ENCODE results near the gene SLC9A9. TPM values are rescaled to one million over a fixed set of nuclear protein-coding genes. Genes with fewer than 3 reads are reported as not detected.

The SLC9A9 gene
- total RNA-seq, 1 donor from 2014 or later = 11.4 TPM

DNA sequence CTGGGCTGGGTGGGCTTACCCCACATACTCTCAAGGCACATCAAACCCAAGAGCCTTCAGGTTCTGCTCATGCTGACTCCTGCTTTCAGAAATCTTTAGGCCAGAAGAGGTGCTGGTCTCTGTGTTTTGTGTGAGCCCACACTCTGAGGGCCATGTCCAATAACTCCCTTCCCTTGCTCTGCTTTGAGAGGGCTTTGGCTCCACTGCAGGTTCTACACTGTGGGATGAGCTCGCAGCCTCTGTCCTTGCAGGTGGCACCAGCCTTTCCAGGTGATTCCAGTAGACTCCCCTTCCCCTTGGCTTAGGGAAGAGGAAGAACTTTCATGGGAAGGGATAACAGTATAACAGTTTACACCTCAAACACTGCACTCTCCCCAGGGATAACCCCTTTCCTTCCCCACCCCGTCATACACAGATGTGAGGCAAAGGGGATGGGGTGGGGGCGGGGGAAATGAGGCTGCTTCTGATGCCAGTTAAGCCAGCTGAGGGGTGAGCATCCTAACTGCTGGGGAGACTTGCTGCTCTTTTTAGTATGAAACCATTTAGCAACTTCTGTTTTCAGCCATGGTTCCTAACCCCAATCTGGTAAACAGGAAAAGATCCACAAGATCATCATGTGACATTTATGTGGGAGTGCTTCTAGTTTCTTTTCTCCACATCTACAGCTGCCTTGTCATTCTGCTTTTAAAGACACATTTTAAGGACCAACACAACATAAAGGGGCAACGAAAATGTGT lies 262.4 kb downstream of the SLC9A9 start:
- Mint-ChIP-seq H3K9me3 (ENCODE audit: unreplicated experiment) (no peaks in the 10 kb centered on the region), H3K4me1 (ENCODE audit: low read depth, unreplicated experiment) (no peaks in the 10 kb centered on the region), H3K4me3 (ENCODE audit: unreplicated experiment) (no peak overlapping the region)

DNA sequence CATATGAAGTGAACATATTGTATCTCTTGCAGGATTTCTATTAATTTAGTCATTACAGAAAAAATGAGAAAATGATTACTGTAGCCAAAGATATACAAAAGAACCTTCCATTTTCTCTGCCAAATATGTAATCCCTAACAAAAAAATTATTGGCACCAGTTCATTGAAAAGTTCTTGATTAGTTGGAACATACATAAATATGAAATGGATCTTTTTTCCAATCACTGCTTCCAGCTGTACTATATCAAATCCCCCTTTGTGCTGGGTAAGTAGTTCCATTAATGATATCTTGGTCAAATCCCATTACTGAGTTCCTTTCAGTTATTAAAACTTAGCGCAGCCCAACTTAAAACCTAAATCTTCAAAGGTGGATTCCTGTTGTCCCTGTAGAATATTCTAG lies 263.8 kb downstream of the SLC9A9 start:
- no peaks in the 10 kb centered on the region for H3K36me3 Mint-ChIP-seq (ENCODE audit: unreplicated experiment)
- TF ChIP-seq, protein P1, sequence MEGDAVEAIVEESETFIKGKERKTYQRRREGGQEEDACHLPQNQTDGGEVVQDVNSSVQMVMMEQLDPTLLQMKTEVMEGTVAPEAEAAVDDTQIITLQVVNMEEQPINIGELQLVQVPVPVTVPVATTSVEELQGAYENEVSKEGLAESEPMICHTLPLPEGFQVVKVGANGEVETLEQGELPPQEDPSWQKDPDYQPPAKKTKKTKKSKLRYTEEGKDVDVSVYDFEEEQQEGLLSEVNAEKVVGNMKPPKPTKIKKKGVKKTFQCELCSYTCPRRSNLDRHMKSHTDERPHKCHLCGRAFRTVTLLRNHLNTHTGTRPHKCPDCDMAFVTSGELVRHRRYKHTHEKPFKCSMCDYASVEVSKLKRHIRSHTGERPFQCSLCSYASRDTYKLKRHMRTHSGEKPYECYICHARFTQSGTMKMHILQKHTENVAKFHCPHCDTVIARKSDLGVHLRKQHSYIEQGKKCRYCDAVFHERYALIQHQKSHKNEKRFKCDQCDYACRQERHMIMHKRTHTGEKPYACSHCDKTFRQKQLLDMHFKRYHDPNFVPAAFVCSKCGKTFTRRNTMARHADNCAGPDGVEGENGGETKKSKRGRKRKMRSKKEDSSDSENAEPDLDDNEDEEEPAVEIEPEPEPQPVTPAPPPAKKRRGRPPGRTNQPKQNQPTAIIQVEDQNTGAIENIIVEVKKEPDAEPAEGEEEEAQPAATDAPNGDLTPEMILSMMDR (IDR thresholded peaks at IDR 0.05; ENCODE audit: partially characterized antibody, unreplicated experiment) = no peak
- no peak overlapping the region for H3K4me3 Mint-ChIP-seq (ENCODE audit: unreplicated experiment)
- DNase-seq = no peak
- peaks cover 3% of the 10 kb centered on the region for H3K27me3 Mint-ChIP-seq (ENCODE audit: unreplicated experiment)
- no peak overlapping the region for H3K27ac Mint-ChIP-seq (ENCODE audit: unreplicated experiment)
- H3K4me1 Mint-ChIP-seq (ENCODE audit: low read depth, unreplicated experiment) = no peaks in the 10 kb centered on the region
- no peaks in the 10 kb centered on the region for H3K9me3 Mint-ChIP-seq (ENCODE audit: unreplicated experiment)

More for the DNA sequence above, 262.4 kb downstream of the SLC9A9 start:
- H3K36me3 Mint-ChIP-seq (ENCODE audit: unreplicated experiment) = no peaks in the 10 kb centered on the region
- peaks cover 3% of the 10 kb centered on the region for H3K27me3 Mint-ChIP-seq (ENCODE audit: unreplicated experiment)
- H3K27ac Mint-ChIP-seq (ENCODE audit: unreplicated experiment) = no peak overlapping the region
- DNase-seq = no peak
- TF ChIP-seq, protein P1 (IDR thresholded peaks at IDR 0.05; ENCODE audit: partially characterized antibody, unreplicated experiment) = no peak

DNA sequence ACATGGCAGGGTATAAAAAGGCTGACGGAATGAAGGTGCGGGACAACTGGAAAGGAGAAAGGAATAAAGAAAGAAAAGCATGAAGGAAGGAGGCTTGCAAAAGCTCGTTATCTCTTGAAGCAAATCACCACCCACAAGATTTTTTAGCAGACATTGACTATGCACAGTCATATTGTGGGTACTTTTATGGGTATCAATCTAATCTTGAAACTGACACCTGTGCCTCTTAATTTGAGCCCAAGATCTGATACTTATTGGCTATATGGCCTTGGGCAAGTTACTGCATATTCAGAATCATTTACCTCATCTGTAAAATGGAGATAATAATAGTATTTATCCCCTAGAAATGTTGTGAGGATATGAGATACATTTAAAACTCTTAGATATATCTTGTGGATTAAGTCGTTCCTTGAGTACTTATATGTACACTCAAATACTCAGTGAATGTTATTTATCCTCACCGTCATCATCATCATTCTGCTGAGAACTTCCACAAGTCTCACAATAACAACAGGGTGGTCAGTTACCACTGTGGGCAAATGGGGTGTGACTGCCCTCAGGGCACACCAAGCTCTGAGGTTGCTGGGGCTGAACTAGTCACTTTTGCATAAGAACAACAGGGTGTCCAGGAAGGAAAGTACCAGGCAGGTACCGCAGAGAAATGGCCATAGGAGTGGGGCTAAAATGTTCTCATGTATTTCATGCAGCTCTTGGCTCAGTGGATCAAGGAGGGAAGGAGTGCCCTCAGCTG lies 266.1 kb downstream of the SLC9A9 start:
- peaks cover 6% of the 10 kb centered on the region for H3K27me3 Mint-ChIP-seq (ENCODE audit: unreplicated experiment)
- H3K9me3 Mint-ChIP-seq (ENCODE audit: unreplicated experiment) = peaks cover 2% of the 10 kb centered on the region
- TF ChIP-seq, protein P1 (IDR thresholded peaks at IDR 0.05; ENCODE audit: partially characterized antibody, unreplicated experiment) = no peak
- no peaks in the 10 kb centered on the region for H3K36me3 Mint-ChIP-seq (ENCODE audit: unreplicated experiment)
- H3K4me3 Mint-ChIP-seq (ENCODE audit: unreplicated experiment) = no peak overlapping the region
- no peak overlapping the region for H3K27ac Mint-ChIP-seq (ENCODE audit: unreplicated experiment)
- H3K4me1 Mint-ChIP-seq (ENCODE audit: low read depth, unreplicated experiment) = peaks cover 9% of the 10 kb centered on the region
- DNase-seq = no peak

DNA sequence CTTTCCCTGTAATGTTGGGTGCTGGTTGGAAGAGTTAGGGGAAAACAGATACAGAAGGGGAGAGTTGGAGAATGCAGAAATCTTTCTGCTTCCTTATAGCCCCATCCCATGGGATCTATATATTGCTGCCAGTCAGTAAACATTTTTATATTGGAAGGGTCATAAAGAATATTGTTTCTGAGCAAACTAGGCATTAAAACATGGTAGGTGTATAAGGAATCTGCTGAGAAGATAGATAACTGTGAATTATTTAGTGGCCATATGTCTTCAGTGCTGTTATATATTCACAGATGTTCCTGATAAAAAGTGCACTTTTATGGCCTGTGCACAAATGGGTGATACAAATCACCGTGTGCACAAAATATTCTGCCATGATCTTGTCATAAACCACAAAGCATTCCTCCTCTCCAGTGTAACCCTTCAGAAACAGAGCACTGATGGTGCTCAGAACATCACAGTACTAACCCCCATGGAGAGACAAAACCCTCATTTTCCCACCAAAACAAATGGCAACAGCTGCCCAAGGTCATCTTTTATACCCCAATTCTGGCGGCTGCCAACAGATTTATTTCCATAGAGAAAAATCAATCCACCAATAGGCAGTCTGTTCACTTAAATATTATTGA lies 269.3 kb downstream of the SLC9A9 start:
- Mint-ChIP-seq H3K27me3 (ENCODE audit: unreplicated experiment) (peaks cover 5% of the 10 kb centered on the region), H3K4me1 (ENCODE audit: low read depth, unreplicated experiment) (peaks cover 9% of the 10 kb centered on the region), H3K4me3 (ENCODE audit: unreplicated experiment) (peak overlapping the region; percentile 9), H3K27ac (ENCODE audit: unreplicated experiment) (peak overlapping the region; percentile 33), H3K9me3 (ENCODE audit: unreplicated experiment) (peaks cover 2% of the 10 kb centered on the region), H3K36me3 (ENCODE audit: unreplicated experiment) (no peaks in the 10 kb centered on the region)
- TF ChIP-seq, protein P1 (IDR thresholded peaks at IDR 0.05; ENCODE audit: partially characterized antibody, unreplicated experiment) = no peak
- no peak for DNase-seq

All from glutamatergic neuron (in vitro differentiated cells).